Measurements from ENCODE around the gene SH3PXD2A.

- no peak for TF ChIP-seq CTCF (IDR thresholded peaks at IDR 0.05)
- no peak for TF ChIP-seq EZH2 (IDR thresholded peaks at IDR 0.05)
- TF ChIP-seq EZH2phosphoT487 (IDR thresholded peaks at IDR 0.05), result no peak
Observed at GRCh38 chr10:103665162-103665889, 190.1 kb downstream of the SH3PXD2A start.

Data from neural progenitor cell (in vitro differentiated cells).